ENCODE measurements around the gene SETD5.

DNA sequence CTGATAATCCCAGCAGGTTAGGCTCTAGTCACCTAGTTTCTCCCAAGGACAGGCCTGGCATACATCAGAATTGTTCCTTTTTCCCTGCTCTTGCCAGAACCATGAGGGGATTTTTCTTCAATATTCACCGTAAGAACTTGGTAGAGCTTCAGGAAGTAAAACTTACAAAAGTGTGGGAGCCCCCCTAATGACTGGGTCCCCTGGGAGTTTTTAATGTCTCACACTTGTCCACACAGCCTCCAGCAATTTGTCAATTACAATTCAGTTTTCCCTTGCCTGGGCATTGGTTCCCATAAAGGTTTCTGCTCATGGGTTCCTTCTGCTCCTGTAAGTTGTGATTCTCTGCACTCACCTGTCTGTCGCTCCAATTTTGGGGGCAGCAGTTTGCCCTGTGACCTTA is 127.7 kb downstream of the SETD5 start:
- TF ChIP-seq, protein P1, sequence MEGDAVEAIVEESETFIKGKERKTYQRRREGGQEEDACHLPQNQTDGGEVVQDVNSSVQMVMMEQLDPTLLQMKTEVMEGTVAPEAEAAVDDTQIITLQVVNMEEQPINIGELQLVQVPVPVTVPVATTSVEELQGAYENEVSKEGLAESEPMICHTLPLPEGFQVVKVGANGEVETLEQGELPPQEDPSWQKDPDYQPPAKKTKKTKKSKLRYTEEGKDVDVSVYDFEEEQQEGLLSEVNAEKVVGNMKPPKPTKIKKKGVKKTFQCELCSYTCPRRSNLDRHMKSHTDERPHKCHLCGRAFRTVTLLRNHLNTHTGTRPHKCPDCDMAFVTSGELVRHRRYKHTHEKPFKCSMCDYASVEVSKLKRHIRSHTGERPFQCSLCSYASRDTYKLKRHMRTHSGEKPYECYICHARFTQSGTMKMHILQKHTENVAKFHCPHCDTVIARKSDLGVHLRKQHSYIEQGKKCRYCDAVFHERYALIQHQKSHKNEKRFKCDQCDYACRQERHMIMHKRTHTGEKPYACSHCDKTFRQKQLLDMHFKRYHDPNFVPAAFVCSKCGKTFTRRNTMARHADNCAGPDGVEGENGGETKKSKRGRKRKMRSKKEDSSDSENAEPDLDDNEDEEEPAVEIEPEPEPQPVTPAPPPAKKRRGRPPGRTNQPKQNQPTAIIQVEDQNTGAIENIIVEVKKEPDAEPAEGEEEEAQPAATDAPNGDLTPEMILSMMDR (IDR thresholded peaks at IDR 0.05), result no peak
- TF ChIP-seq EZH2 (IDR thresholded peaks at IDR 0.05), result no peak
- no peak for TF ChIP-seq EZH2phosphoT487 (IDR thresholded peaks at IDR 0.05)

All from neural progenitor cell (in vitro differentiated cells).